ENCODE results near the gene ITPKB.

ITPKB gene

DNA sequence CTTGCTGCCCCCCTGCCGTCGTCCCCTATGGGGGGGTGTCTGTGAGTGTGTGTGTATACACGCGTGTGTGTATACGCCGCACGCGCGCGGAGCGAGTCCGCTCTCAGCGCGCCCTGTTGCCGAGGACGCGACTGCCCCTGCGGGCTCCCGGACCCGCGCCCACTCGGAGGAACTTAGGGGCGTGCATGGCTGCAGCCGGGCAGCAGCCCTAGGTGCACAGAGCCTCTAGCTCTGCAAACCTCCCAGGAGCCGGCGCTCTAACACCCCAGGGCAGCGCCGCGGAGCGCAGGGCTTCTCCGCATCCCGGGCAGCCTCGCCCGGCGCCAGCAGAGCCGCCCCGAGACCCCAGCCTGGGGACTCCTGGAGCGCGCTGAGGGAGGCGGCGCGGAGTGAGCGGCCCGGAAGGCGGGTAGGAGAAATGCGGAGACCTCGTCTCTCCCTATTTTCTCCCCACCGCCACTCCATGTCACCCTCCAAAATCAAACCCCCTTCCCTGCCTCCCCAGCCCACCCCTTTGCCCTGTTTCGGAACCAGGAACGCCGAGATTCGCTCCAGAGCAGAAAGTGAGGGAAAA lies 574 bp downstream of the ITPKB start:
- TF ChIP-seq TAF1 (IDR thresholded peaks at IDR 0.05; ENCODE audit: low read depth) (no peak), TCF12 (IDR thresholded peaks at IDR 0.05; ENCODE audit: low read depth) (no peak), FOXM1 (IDR thresholded peaks at IDR 0.05; ENCODE audit: borderline replicate concordance, low read depth) (no peak), ZBTB7A (IDR thresholded peaks at IDR 0.05; ENCODE audit: low read depth) (peak; percentile 61; the same call in 1 of the 2 replicates)

DNA sequence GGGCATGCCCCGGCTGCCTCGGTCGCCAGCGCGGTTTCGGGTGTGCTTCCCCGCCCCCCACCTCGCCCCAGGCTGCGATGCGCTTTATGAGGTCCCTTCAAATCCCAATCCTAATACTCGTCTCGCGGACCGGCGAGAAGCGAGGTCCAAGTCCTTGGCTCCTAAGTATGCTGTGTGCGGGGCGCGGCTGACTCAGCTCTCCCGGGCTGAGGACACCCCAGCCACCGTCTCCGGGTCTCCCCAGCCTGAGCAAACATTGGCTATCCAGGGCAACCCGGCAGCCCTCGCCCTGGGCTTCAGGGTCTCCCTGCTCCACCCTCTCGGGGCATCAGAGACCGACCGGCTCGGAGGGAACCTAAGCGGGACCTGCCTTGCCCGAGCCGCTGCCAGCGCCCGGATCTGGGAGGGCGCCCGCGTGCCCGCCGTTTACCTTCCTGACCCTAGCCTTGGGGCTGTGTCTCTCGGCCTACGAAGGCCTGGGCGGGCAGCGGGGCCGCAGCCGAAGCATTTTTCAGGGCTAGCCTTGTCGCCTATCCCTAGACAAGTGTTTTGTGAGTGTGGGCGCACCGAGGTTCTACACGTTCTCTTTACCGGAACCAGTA lies 1.2 kb downstream of the ITPKB start:
- TF ChIP-seq TEAD4 (IDR thresholded peaks at IDR 0.05) = no peak
- TF ChIP-seq, protein P1, sequence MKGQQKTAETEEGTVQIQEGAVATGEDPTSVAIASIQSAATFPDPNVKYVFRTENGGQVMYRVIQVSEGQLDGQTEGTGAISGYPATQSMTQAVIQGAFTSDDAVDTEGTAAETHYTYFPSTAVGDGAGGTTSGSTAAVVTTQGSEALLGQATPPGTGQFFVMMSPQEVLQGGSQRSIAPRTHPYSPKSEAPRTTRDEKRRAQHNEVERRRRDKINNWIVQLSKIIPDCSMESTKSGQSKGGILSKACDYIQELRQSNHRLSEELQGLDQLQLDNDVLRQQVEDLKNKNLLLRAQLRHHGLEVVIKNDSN (IDR thresholded peaks at IDR 0.05) = no peak
- no peak for TF ChIP-seq YY1 (IDR thresholded peaks at IDR 0.05; ENCODE audit: low read depth)
- TF ChIP-seq EP300 (IDR thresholded peaks at IDR 0.05; ENCODE audit: borderline replicate concordance) = no peak
- no peak for TF ChIP-seq NFIC (IDR thresholded peaks at IDR 0.05)
- TF ChIP-seq, protein P2, sequence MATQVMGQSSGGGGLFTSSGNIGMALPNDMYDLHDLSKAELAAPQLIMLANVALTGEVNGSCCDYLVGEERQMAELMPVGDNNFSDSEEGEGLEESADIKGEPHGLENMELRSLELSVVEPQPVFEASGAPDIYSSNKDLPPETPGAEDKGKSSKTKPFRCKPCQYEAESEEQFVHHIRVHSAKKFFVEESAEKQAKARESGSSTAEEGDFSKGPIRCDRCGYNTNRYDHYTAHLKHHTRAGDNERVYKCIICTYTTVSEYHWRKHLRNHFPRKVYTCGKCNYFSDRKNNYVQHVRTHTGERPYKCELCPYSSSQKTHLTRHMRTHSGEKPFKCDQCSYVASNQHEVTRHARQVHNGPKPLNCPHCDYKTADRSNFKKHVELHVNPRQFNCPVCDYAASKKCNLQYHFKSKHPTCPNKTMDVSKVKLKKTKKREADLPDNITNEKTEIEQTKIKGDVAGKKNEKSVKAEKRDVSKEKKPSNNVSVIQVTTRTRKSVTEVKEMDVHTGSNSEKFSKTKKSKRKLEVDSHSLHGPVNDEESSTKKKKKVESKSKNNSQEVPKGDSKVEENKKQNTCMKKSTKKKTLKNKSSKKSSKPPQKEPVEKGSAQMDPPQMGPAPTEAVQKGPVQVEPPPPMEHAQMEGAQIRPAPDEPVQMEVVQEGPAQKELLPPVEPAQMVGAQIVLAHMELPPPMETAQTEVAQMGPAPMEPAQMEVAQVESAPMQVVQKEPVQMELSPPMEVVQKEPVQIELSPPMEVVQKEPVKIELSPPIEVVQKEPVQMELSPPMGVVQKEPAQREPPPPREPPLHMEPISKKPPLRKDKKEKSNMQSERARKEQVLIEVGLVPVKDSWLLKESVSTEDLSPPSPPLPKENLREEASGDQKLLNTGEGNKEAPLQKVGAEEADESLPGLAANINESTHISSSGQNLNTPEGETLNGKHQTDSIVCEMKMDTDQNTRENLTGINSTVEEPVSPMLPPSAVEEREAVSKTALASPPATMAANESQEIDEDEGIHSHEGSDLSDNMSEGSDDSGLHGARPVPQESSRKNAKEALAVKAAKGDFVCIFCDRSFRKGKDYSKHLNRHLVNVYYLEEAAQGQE (IDR thresholded peaks at IDR 0.05; ENCODE audit: low read depth) = no peak
- TF ChIP-seq CEBPB (IDR thresholded peaks at IDR 0.05) = no peak
- no peak for TF ChIP-seq FOXM1 (IDR thresholded peaks at IDR 0.05; ENCODE audit: borderline replicate concordance, low read depth)
- TF ChIP-seq, protein P3, sequence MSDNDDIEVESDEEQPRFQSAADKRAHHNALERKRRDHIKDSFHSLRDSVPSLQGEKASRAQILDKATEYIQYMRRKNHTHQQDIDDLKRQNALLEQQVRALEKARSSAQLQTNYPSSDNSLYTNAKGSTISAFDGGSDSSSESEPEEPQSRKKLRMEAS (IDR thresholded peaks at IDR 0.05) = no peak
- TF ChIP-seq TAF1 (IDR thresholded peaks at IDR 0.05; ENCODE audit: low read depth) = no peak
- no peak for TF ChIP-seq CREB1 (IDR thresholded peaks at IDR 0.05; ENCODE audit: low read depth)
- no peak for TF ChIP-seq ZBTB7A (IDR thresholded peaks at IDR 0.05; ENCODE audit: low read depth)
- no peak for TF ChIP-seq EGR1 (IDR thresholded peaks at IDR 0.05)
- no peak for TF ChIP-seq RAD21 (IDR thresholded peaks at IDR 0.05; ENCODE audit: low read depth)
- TF ChIP-seq TCF12 (IDR thresholded peaks at IDR 0.05; ENCODE audit: low read depth) = no peak

DNA sequence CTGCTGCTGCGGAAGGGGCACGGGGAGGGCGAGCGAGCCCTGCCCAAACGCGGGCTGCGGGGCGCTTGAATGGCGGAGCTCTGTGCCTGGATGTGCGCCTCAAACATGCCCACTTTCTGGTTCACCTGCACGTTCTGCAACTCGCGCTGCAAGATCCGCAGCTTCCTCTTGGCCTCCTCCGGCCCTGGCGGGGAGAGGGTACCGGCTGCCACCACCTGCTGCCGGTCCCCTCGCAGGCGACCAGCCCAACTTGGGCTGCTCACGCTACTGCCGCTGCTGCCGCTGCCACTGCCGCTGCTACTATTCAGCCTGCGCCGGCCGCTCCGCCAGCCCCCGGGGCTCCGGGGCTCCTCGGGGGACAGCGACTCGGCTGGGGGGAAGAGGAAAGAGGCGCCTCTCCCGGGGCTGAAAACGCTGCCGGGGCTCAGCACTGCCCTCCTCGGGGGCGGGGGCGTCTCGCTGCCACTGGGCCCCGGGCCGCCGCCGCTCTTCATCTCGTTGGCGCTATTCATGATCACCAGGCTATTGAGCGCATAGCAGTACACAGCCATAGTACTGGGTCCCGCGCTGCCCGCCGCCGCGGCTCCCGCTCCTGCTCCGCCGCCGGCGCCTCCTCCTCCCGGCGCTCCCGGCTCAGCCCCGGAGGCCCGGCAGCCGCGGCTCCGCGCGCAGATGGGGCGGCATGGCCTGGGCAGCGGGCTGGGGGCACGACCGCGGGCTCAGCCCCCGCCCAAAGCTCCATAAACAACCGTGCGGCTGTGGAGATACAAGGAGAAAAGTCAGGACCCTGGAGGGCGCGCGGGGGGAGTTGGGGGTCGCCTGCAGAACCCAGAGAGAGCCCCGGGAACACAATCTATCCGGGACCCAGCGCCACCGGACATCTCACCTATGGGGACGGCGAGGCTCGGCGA lies 1.9 kb downstream of the ITPKB start:
- TF ChIP-seq CREB1 (IDR thresholded peaks at IDR 0.05; ENCODE audit: low read depth) (no peak), TCF12 (IDR thresholded peaks at IDR 0.05; ENCODE audit: low read depth) (no peak), TAF1 (IDR thresholded peaks at IDR 0.05; ENCODE audit: low read depth) (no peak), NFIC (IDR thresholded peaks at IDR 0.05) (no peak), FOXM1 (IDR thresholded peaks at IDR 0.05; ENCODE audit: borderline replicate concordance, low read depth) (no peak), EP300 (IDR thresholded peaks at IDR 0.05; ENCODE audit: borderline replicate concordance) (no peak), EGR1 (IDR thresholded peaks at IDR 0.05) (no peak), YY1 (IDR thresholded peaks at IDR 0.05; ENCODE audit: low read depth) (no peak)
- TF ChIP-seq, protein P2 (IDR thresholded peaks at IDR 0.05; ENCODE audit: low read depth) = no peak
- TF ChIP-seq, protein P1 (IDR thresholded peaks at IDR 0.05) = no peak

DNA sequence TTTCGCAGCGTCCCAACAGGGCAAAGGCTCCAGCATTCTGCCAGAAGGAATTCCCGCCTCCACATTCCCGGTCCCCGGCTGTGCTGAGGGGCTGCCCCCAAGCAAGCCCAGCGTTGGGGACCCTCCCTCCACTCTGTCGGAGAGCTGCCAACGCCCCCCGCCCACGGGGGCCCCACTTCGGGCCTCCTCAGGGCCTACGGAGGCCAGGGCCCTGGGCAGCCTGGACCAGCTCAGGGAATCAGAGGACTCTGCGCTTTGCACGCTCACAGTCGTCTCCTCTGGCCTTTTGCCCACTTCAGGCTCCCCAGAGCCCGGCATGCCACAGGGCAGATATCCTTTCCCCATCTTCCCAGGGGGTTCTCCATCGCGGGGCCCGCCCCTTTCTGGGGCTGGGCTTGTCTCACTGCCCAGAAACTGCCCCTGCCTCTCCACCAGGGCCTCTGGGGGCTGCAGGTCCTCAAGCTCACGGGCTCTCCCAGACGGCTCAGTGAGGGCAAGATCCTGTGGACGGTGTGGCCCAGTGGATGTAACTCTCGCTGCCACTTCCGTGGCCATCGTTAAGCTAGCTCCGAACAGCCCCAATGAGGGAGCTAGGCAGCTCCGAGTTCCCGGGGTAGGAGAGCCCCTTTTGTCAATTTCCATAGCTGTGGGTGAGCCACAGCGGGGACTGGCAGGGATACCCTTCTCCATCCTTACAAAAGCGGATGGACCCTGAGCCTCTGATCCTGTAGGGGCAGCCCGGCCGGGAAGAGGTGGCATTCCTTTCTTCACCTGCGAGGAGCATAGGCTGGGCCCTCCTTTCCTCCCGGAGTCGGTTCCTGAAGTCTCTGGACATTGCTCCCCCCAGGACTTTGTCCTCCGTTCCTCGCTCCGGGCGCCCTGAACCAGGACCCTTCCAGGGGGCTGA lies 2.8 kb downstream of the ITPKB start:
- TF ChIP-seq RAD21 (IDR thresholded peaks at IDR 0.05; ENCODE audit: low read depth) = no peak
- no peak for TF ChIP-seq TAF1 (IDR thresholded peaks at IDR 0.05; ENCODE audit: low read depth)
- no peak for TF ChIP-seq EGR1 (IDR thresholded peaks at IDR 0.05)
- TF ChIP-seq NFIC (IDR thresholded peaks at IDR 0.05) = no peak
- TF ChIP-seq CEBPB (IDR thresholded peaks at IDR 0.05) = no peak
- no peak for TF ChIP-seq TEAD4 (IDR thresholded peaks at IDR 0.05)
- no peak for TF ChIP-seq ZBTB7A (IDR thresholded peaks at IDR 0.05; ENCODE audit: low read depth)
- no peak for TF ChIP-seq EP300 (IDR thresholded peaks at IDR 0.05; ENCODE audit: borderline replicate concordance)
- TF ChIP-seq, protein P2 (IDR thresholded peaks at IDR 0.05; ENCODE audit: low read depth) = no peak
- no peak for TF ChIP-seq CREB1 (IDR thresholded peaks at IDR 0.05; ENCODE audit: low read depth)
- TF ChIP-seq, protein P1 (IDR thresholded peaks at IDR 0.05) = no peak
- no peak for TF ChIP-seq YY1 (IDR thresholded peaks at IDR 0.05; ENCODE audit: low read depth)
- TF ChIP-seq, protein P3 (IDR thresholded peaks at IDR 0.05) = no peak
- TF ChIP-seq TCF12 (IDR thresholded peaks at IDR 0.05; ENCODE audit: low read depth) = no peak
- no peak for TF ChIP-seq FOXM1 (IDR thresholded peaks at IDR 0.05; ENCODE audit: borderline replicate concordance, low read depth)
